IMR-90 (cell line): ENCODE measurements around the gene CCDC171. TPM values are rescaled to one million over a fixed set of nuclear protein-coding genes. Genes with fewer than 3 reads are reported as not detected.

Source experiments
- ATAC-seq: fragments of 200-7000 bp; cut with Tn5 transposase; 2 replicates; pipeline ENCODE4 v1.9.1; 2020; ENCODE audit warnings: low read depth, mild to moderate bottlenecking, moderate library complexity
- BruUV-seq: library from RNA; stranded (reverse); fragments of 400-500 nt; replicated peaks from 2 replicates; lab custom pipeline; 2021; lab: Mats Ljungman, UMichigan
- CTCF ChIA-PET: fragments of 300-600 bp; formaldehyde crosslinking; extraction: SDS; loops from one replicate; lab custom pipeline; 2021; ENCODE audit warnings: antibody characterized with exemption; lab: Yijun Ruan, JAX
- POLR2A ChIA-PET: fragments of 300-600 bp; sonication (Branson Sonifier 250); formaldehyde crosslinking; loops from one replicate; lab custom pipeline; 2022; ENCODE audit warnings: antibody characterized with exemption; ENCODE audit not compliant: unreplicated experiment; lab: Charles Lee
- DNase-seq: peaks from one replicate; pipeline ENCODE4 v3.0.0; 2013
- H2AFZ ChIP-seq: replicated peaks from 2 replicates; pipeline ENCODE3; 2013; ENCODE audit warnings: low read length, mild to moderate bottlenecking; ENCODE audit not compliant: poor library complexity
- H2AK5ac ChIP-seq: 2 replicates; pipeline ENCODE4 v1.6.1; 2013; ENCODE audit warnings: low read depth, low read length, inconsistent platforms
- H2AK9ac ChIP-seq: replicated peaks from 2 replicates; pipeline ENCODE3; 2013; ENCODE audit warnings: mild to moderate bottlenecking, low read depth, low read length, moderate library complexity; ENCODE audit not compliant: poor library complexity
- H2BK120ac ChIP-seq: 2 replicates; pipeline ENCODE4 v1.6.1; 2013; ENCODE audit warnings: low read depth, low read length, inconsistent platforms
- H2BK15ac ChIP-seq: 3 replicates; pipeline ENCODE4 v1.6.1; 2013; ENCODE audit warnings: low read depth, low read length, inconsistent platforms
- H2BK20ac ChIP-seq: 2 replicates; pipeline ENCODE4 v1.6.1; 2013; ENCODE audit warnings: low read depth, mild to moderate bottlenecking, inconsistent platforms, low read length, moderate library complexity
- H2BK5ac ChIP-seq: 2 replicates; pipeline ENCODE4 v1.6.1; 2013; ENCODE audit warnings: mild to moderate bottlenecking, low read depth, low read length, inconsistent platforms; ENCODE audit not compliant: poor library complexity, severe bottlenecking
- H3K14ac ChIP-seq: replicated peaks from 2 replicates; pipeline ENCODE4 v1.6.1; 2013; ENCODE audit warnings: low read depth, low read length, inconsistent platforms
- H3K18ac ChIP-seq: 2 replicates; pipeline ENCODE4 v1.6.1; 2013; ENCODE audit warnings: low read depth, low read length, control low read depth
- H3K23ac ChIP-seq: 2 replicates; pipeline ENCODE4 v1.6.1; 2013; ENCODE audit warnings: low read depth, low read length, inconsistent platforms
- H3K27ac ChIP-seq: 2 replicates; pipeline ENCODE4 v1.5.1; 2013; ENCODE audit warnings: mild to moderate bottlenecking, control low read depth, low read length; ENCODE audit not compliant: insufficient read depth
- H3K27me3 ChIP-seq: 2 replicates; pipeline ENCODE4 v1.6.1; 2013; ENCODE audit warnings: low read length; ENCODE audit not compliant: control insufficient read depth, insufficient read depth
- H3K36me3 ChIP-seq: 2 replicates; pipeline ENCODE4 v1.6.1; 2013; ENCODE audit warnings: low read length, mixed read lengths; ENCODE audit not compliant: control insufficient read depth, insufficient read depth
- H3K4ac ChIP-seq: 2 replicates; pipeline ENCODE4 v1.6.1; 2013; ENCODE audit warnings: low read depth, low read length, inconsistent platforms
- H3K4me1 ChIP-seq: 2 replicates; pipeline ENCODE4 v1.6.1; 2013; ENCODE audit warnings: low read length, mixed read lengths; ENCODE audit not compliant: control insufficient read depth, insufficient read depth
- H3K4me2 ChIP-seq: 2 replicates; pipeline ENCODE4 v1.6.1; 2013; ENCODE audit warnings: low read depth, mild to moderate bottlenecking, control low read depth, low read length, moderate library complexity
- H3K4me3 ChIP-seq: 2 replicates; pipeline ENCODE4 v1.5.1; 2013; ENCODE audit warnings: low read depth, mild to moderate bottlenecking, control low read depth, low read length, moderate library complexity; ENCODE audit not compliant: insufficient read depth
- H3K56ac ChIP-seq: 2 replicates; pipeline ENCODE4 v1.6.1; 2013; ENCODE audit warnings: low read length, inconsistent platforms; ENCODE audit not compliant: insufficient read depth; ENCODE audit errors: extremely low read depth
- H3K79me1 ChIP-seq, 2 experiments: 2 replicates each; pipeline ENCODE4 v1.6.1; 2013; ENCODE audit warnings: low read length in 2 of 2, inconsistent platforms in 1 of 2, low read depth in 1 of 2
- H3K9ac ChIP-seq: 2 replicates; pipeline ENCODE4 v1.6.1; 2013; ENCODE audit warnings: low read depth, low read length, control low read depth
- H3K9me1 ChIP-seq: 2 replicates; pipeline ENCODE4 v1.6.1; 2013; ENCODE audit warnings: low read length, inconsistent platforms; ENCODE audit not compliant: insufficient read depth
- H3K9me3 ChIP-seq: 2 replicates; pipeline ENCODE4 v1.6.1; 2013; ENCODE audit warnings: low read length; ENCODE audit not compliant: control insufficient read depth, insufficient read depth
- H4K20me1 ChIP-seq: 2 replicates; pipeline ENCODE4 v1.6.1; 2013; ENCODE audit warnings: low read length, inconsistent platforms; ENCODE audit not compliant: insufficient read depth
- H4K5ac ChIP-seq: 2 replicates; pipeline ENCODE4 v1.6.1; 2013; ENCODE audit warnings: mild to moderate bottlenecking, low read depth, low read length, control low read depth
- H4K8ac ChIP-seq, 2 experiments: 2 replicates each; pipeline ENCODE4 v1.6.1; 2013; ENCODE audit warnings: low read depth in 2 of 2, low read length in 2 of 2, control low read depth in 1 of 2, inconsistent platforms in 1 of 2
- H4K91ac ChIP-seq: 2 replicates; pipeline ENCODE4 v1.6.1; 2013; ENCODE audit warnings: low read depth, low read length, inconsistent platforms; ENCODE audit not compliant: insufficient read depth
- BHLHE40 ChIP-seq: fragments of 150-350 bp; IDR thresholded peaks from 2 replicates; pipeline ENCODE4 v1.6.1; 2016; ENCODE audit warnings: mild to moderate bottlenecking, low read depth, low read length
- CEBPB ChIP-seq: IDR thresholded peaks from 2 replicates; pipeline ENCODE4 v1.6.1; 2012; ENCODE audit warnings: low read depth, low read length, improper control_type of control experiment
- CTCF ChIP-seq: conservative IDR thresholded peaks from 2 replicates; pipeline ENCODE4 v1.5.1; 2012; ENCODE audit warnings: mild to moderate bottlenecking, low read depth, low read length, improper control_type of control experiment
- RAD21 ChIP-seq: IDR thresholded peaks from 2 replicates; pipeline ENCODE4 v1.6.1; 2012; ENCODE audit warnings: low read length, improper control_type of control experiment
- SMC3 ChIP-seq: fragments of 150-350 bp; IDR thresholded peaks from 2 replicates; pipeline ENCODE4 v1.6.1; 2016; ENCODE audit warnings: low read depth, mild to moderate bottlenecking, antibody characterized with exemption, low read length, moderate library complexity
- WGBS, 2 experiments: methylation state at CpG; one replicate each; pipeline versions ENCODE4 v1.1.5 to v1.1.7; 2013; ENCODE audit warnings: missing lambda C conversion rate in 2 of 2; ENCODE audit not compliant: insufficient read length in 1 of 2; ENCODE audit errors: extremely low coverage in 2 of 2; 5-methylcytosine and 5-hydroxymethylcytosine counted together
- dilution Hi-C: fragments of 300-500 bp; cut with HindIII; formaldehyde crosslinking; loops from one replicate; pipeline ENCODE4 v1.14.3; 2018; ENCODE audit warnings: low sequenced_read_pairs; ENCODE audit not compliant: unreplicated experiment
- in situ Hi-C: fragments of 300-500 bp; cut with MboI; formaldehyde crosslinking; loops from 3 replicates; pipeline ENCODE4 v1.14.3; 2019; ENCODE audit warnings: low sequenced_read_pairs, inconsistent platforms, mixed read lengths
- intact Hi-C: fragments of 100-400 bp; cut with micrococcal nuclease; formaldehyde crosslinking; loops from 2 replicates; pipeline ENCODE4 v1.10.0; 2022
- polyA plus RNA-seq, 3 experiments: library from polyadenylated mRNA; depleted of rRNA; stranded (reverse); fragments of >200 nt; gene quantifications; 2 replicates each; pipeline ENCODE4 v1.2.3, GENCODE V29; 2012; ENCODE audit warnings: low replicate concordance in 1 of 3
- total RNA-seq: library from RNA; depleted of rRNA; stranded (reverse); fragments of >200 nt; gene quantifications from 2 replicates; pipeline ENCODE4 v1.2.3, GENCODE V29; 2012

Gene CCDC171
- total and polyA plus RNA-seq, 2 of the 4 experiments (the other 2 are of a cell fraction) = 0.63 to 2.2 TPM

GRCh38 chr9:15837079-15837679, 284.3 kb downstream of the CCDC171 start:
- in situ Hi-C loops = no loop called here
- Histone ChIP-seq H3K9ac (no peak overlapping the region), H4K8ac (no peak overlapping the region), H3K9me3 (no peaks in the 10 kb centered on the region), H2AK9ac (no peak overlapping the region), H4K20me1 (no peaks in the 10 kb centered on the region), H3K9me1 (no peaks in the 10 kb centered on the region), H2BK5ac (no peak overlapping the region), H3K4ac (no peak overlapping the region), H4K5ac (no peak overlapping the region), H3K4me3 (no peak overlapping the region), H3K56ac (no peak overlapping the region), H3K79me1 (no peaks in the 10 kb centered on the region), H3K4me1 (no peaks in the 10 kb centered on the region), H2BK15ac (no peak overlapping the region), H3K4me2 (no peak overlapping the region), H3K23ac (no peak overlapping the region), H3K14ac (no peak overlapping the region), H2AK5ac (peak overlapping the region; percentile 57; the same call in 1 of the 2 replicates), H2BK20ac (peak overlapping the region; percentile 47; the same call in 1 of the 2 replicates), H2AFZ (no peak overlapping the region), H3K27me3 (no peaks in the 10 kb centered on the region), H3K18ac (no peak overlapping the region), H2BK120ac (no peak overlapping the region), H3K36me3 (no peaks in the 10 kb centered on the region), H3K27ac (no peak overlapping the region), H4K91ac (no peak overlapping the region)
- ATAC-seq (peak; percentile 86), DNase-seq (peak; percentile 65)
- POLR2A ChIA-PET = no interaction called here
- intact Hi-C loops = no loop called here
- no peak for TF ChIP-seq CEBPB
- TF ChIP-seq CTCF = peak; percentile 72
- TF ChIP-seq BHLHE40 = no peak
- TF ChIP-seq RAD21 = peak; percentile 70
- TF ChIP-seq SMC3 = peak; percentile 51
- dilution Hi-C loops = no loop called here
- no CpG with 5 or more reads among the region's 4 CpGs for WGBS, 2 experiments
- CTCF ChIA-PET = interaction anchor here (0.6 to 1.8 kb wide), 2 partner anchors 9 to 608 kb away, joined by 3 to 7 read pairs; no protein-coding TSS in a partner anchor
- BruUV-seq = no TSS peak
